K562 treated with DMSO at 1 percent for 48 hours (cell line): Measurements from ENCODE around the gene SPACDR. TPM values are rescaled to one million over a fixed set of nuclear protein-coding genes. Genes with fewer than 3 reads are reported as not detected.

Experiments used
- total RNA-seq: library from RNA; unstranded; fragments of 300-600 nt; gene quantifications from 2 replicates; pipeline ENCODE4 v1.2.3, GENCODE V29; 2022; ENCODE audit warnings: low replicate concordance; ENCODE audit errors: extremely low read depth

Gene SPACDR
- not detected in 2 replicates for total RNA-seq

GRCh38 chr7:100464210-100464660 is at the start of gene SPACDR:
Gene SPACDR, minus strand, starts transcription at chr7:100464260. Its CDS starts 235 bp downstream, at chr7:100464025.

GRCh38 chr7:100483722-100484672 is 19.9 kb upstream of the SPACDR start, which contains the start of gene NYAP1:
Gene NYAP1, plus strand, starts transcription at chr7:100483927. Its CDS starts 1,385 bp downstream, at chr7:100485312.

GRCh38 chr7:100478958-100479660 is 15.0 kb upstream of the SPACDR start, which contains the start of gene TSC22D4:
Gene TSC22D4, minus strand, starts transcription at chr7:100479214. Its CDS starts 1,176 bp downstream, at chr7:100478038.

GRCh38 chr7:100429637-100430492 is 34.2 kb downstream of the SPACDR start, which contains the start of gene MEPCE:
Gene MEPCE, plus strand, starts transcription at chr7:100429831. Its CDS starts 188 bp downstream, at chr7:100430019.

GRCh38 chr7:100428199-100428966 is 35.7 kb downstream of the SPACDR start, which contains the start of gene ZCWPW1:
Gene ZCWPW1, minus strand, starts transcription at chr7:100428703. Its CDS starts 8,054 bp downstream, at chr7:100420649.

Other genes with a start within 250 kb of the SPACDR start
- not detected in 2 replicates for gene PVRIG, start 244.3 kb downstream of the SPACDR start, total RNA-seq
- gene SPDYE3, start 156.6 kb downstream of the SPACDR start, total RNA-seq = not detected in 2 replicates
- not detected in 2 replicates for gene PILRB, start 106.1 kb downstream of the SPACDR start, total RNA-seq
- gene PILRA, start 90.8 kb downstream of the SPACDR start, total RNA-seq = not detected in 2 replicates
- gene ZCWPW1, start 35.6 kb downstream of the SPACDR start, total RNA-seq = not detected in 2 replicates
- not detected in 2 replicates for gene MEPCE, start 34.4 kb downstream of the SPACDR start, total RNA-seq
- gene PPP1R35, start 27.8 kb downstream of the SPACDR start, total RNA-seq = not detected in 2 replicates
- gene TSC22D4, start 15.0 kb upstream of the SPACDR start, total RNA-seq = 576 TPM in 1 of 2 replicates, not detected in the other
- gene NYAP1, start 19.7 kb upstream of the SPACDR start, total RNA-seq = not detected in 2 replicates
- gene AGFG2, start 74.9 kb upstream of the SPACDR start, total RNA-seq = not detected in 2 replicates
- gene SAP25, start 109.6 kb upstream of the SPACDR start, total RNA-seq = not detected in 2 replicates
- gene LRCH4, start 121.9 kb upstream of the SPACDR start, total RNA-seq = not detected in 2 replicates
- gene FBXO24, start 122.1 kb upstream of the SPACDR start, total RNA-seq = not detected in 2 replicates
- gene PCOLCE, start 138.1 kb upstream of the SPACDR start, total RNA-seq = not detected in 2 replicates
- gene MOSPD3, start 148.3 kb upstream of the SPACDR start, total RNA-seq = not detected in 2 replicates
- gene TFR2, start 177.3 kb upstream of the SPACDR start, total RNA-seq = not detected in 2 replicates
- not detected in 2 replicates for gene ACTL6B, start 192.2 kb upstream of the SPACDR start, total RNA-seq
- 1,248 TPM in 1 of 2 replicates, not detected in the other for gene GNB2, start 209.5 kb upstream of the SPACDR start, total RNA-seq
- gene GIGYF1, start 230.0 kb upstream of the SPACDR start, total RNA-seq = not detected in 2 replicates
- not detected in 2 replicates for gene POP7, start 241.9 kb upstream of the SPACDR start, total RNA-seq